HEK293 (cell line): ENCODE measurements around the gene RASGEF1B.

Experiments
- CTCF ChIA-PET: fragments of 350-600 bp; formaldehyde crosslinking; extraction: SDS; loops from one replicate; lab custom pipeline; 2021; ENCODE audit warnings: antibody characterized with exemption; lab: Yijun Ruan, JAX
- POLR2A ChIA-PET: fragments of 300-600 bp; formaldehyde crosslinking; extraction: SDS; loops from one replicate; lab custom pipeline; 2020; ENCODE audit warnings: antibody characterized with exemption, inconsistent platforms; lab: Yijun Ruan, JAX
- H3K27ac ChIP-seq: fragments of 200-500 bp; sonication (Bioruptor generic); 2 replicates; pipeline ENCODE4 v1.5.1; 2014; ENCODE audit warnings: low read depth, low read length, control low read depth, inconsistent platforms; ENCODE audit errors: extremely low read depth
- H3K36me3 ChIP-seq, 2 experiments: fragments of 200-500 bp in 1 of 2; sonication (Bioruptor generic) in 1 of 2; 1 replicate in 1 of 2; 2 replicates in 1 of 2; pipeline ENCODE4 v1.5.1; 2014 to 2017; ENCODE audit warnings: inconsistent platforms in 2 of 2, low read length in 2 of 2; ENCODE audit not compliant: control insufficient read depth in 2 of 2, insufficient read depth in 1 of 2
- H3K4me1 ChIP-seq: fragments of 200-500 bp; sonication (Bioruptor generic); 2 replicates; pipeline ENCODE4 v1.5.1; 2014; ENCODE audit warnings: mild to moderate bottlenecking, low read length, inconsistent platforms; ENCODE audit not compliant: control insufficient read depth, insufficient read depth
- H3K4me3 ChIP-seq: 2 replicates; pipeline ENCODE4 v1.5.1; 2011; ENCODE audit warnings: low read depth, mild to moderate bottlenecking, control low read depth, low read length, moderate library complexity
- H3K9me3 ChIP-seq: fragments of 200-500 bp; sonication (Bioruptor generic); 2 replicates; pipeline ENCODE4 v1.5.1; 2014; ENCODE audit warnings: low read depth, low read length, inconsistent platforms; ENCODE audit not compliant: control insufficient read depth, insufficient read depth
- GFI1B ChIP-seq: fragments of 450-650 bp; formaldehyde crosslinking; IDR thresholded peaks from 2 replicates; pipeline ENCODE4 v1.5.1; 2016; ENCODE audit warnings: missing biosample characterization, missing genetic modification characterization
- HOXA7 ChIP-seq: sonication (generic); formaldehyde crosslinking; IDR thresholded peaks from 2 replicates; pipeline ENCODE4 v1.8.1; 2022; ENCODE audit warnings: missing genetic modification reagents, borderline replicate concordance
- KLF16 ChIP-seq: fragments of 450-650 bp; formaldehyde crosslinking; IDR thresholded peaks from 2 replicates; pipeline ENCODE4 v1.5.1; 2017; ENCODE audit warnings: missing biosample characterization, missing genetic modification characterization
- PRDM1 ChIP-seq: fragments of 450-650 bp; formaldehyde crosslinking; IDR thresholded peaks from 2 replicates; pipeline ENCODE4; 2016; ENCODE audit warnings: missing biosample characterization, missing genetic modification characterization
- SCRT1 ChIP-seq: fragments of 450-650 bp; formaldehyde crosslinking; IDR thresholded peaks from 2 replicates; pipeline ENCODE4 v1.5.1; 2016; ENCODE audit warnings: missing biosample characterization, missing genetic modification characterization, borderline replicate concordance
- SETDB1 ChIP-seq: IDR thresholded peaks from one replicate; pipeline ENCODE4 v1.6.1; 2017; ENCODE audit warnings: mild to moderate bottlenecking, low read length, moderate library complexity, mixed read lengths; ENCODE audit not compliant: insufficient read length
- ZBTB1 ChIP-seq: fragments of 450-650 bp; formaldehyde crosslinking; IDR thresholded peaks from 2 replicates; pipeline ENCODE4 v1.5.1; 2016; ENCODE audit warnings: missing biosample characterization, missing genetic modification characterization
- ZNF169 ChIP-seq: fragments of 450-650 bp; formaldehyde crosslinking; IDR thresholded peaks from 2 replicates; pipeline ENCODE4 v1.5.1; 2016; ENCODE audit warnings: missing biosample characterization, missing genetic modification characterization
- ZNF324 ChIP-seq: fragments of 450-650 bp; formaldehyde crosslinking; IDR thresholded peaks from 2 replicates; pipeline ENCODE4 v1.5.1; 2016; ENCODE audit warnings: missing biosample characterization, missing genetic modification characterization
- ZNF335 ChIP-seq: fragments of 450-650 bp; formaldehyde crosslinking; conservative IDR thresholded peaks from 2 replicates; pipeline ENCODE4 v1.5.1; 2016; ENCODE audit warnings: missing biosample characterization, missing genetic modification characterization
- ZNF521 ChIP-seq: fragments of 450-650 bp; formaldehyde crosslinking; IDR thresholded peaks from 2 replicates; pipeline ENCODE4 v1.5.1; 2017; ENCODE audit warnings: missing biosample characterization, mild to moderate bottlenecking, missing genetic modification characterization
- ZNF529 ChIP-seq: fragments of 450-650 bp; formaldehyde crosslinking; IDR thresholded peaks from 2 replicates; pipeline ENCODE4 v1.5.1; 2017; ENCODE audit warnings: missing genetic modification characterization, missing biosample characterization; ENCODE audit not compliant: insufficient replicate concordance
- ZNF580 ChIP-seq: fragments of 450-650 bp; formaldehyde crosslinking; IDR thresholded peaks from 2 replicates; pipeline ENCODE4 v1.5.1; 2016; ENCODE audit warnings: missing biosample characterization, missing genetic modification characterization
- ZNF792 ChIP-seq: fragments of 450-650 bp; formaldehyde crosslinking; IDR thresholded peaks from 2 replicates; pipeline ENCODE4 v1.5.1; 2016; ENCODE audit warnings: missing biosample characterization, missing genetic modification characterization
- ZSCAN30 ChIP-seq: fragments of 450-650 bp; IDR thresholded peaks from 2 replicates; pipeline ENCODE4 v1.5.1; 2018; ENCODE audit warnings: missing biosample characterization, mild to moderate bottlenecking, missing genetic modification characterization, moderate library complexity
- TF ChIP-seq, protein P1 (sequence below): fragments of 450-650 bp; formaldehyde crosslinking; conservative IDR thresholded peaks from 2 replicates; pipeline ENCODE4 v1.5.1; 2016; ENCODE audit warnings: low read depth, missing biosample characterization, missing genetic modification characterization
- TF ChIP-seq, protein P2 (sequence below): fragments of 450-650 bp; formaldehyde crosslinking; IDR thresholded peaks from 2 replicates; pipeline ENCODE4 v1.5.1; 2017; ENCODE audit warnings: missing biosample characterization, missing genetic modification characterization
- TF ChIP-seq, protein P3 (sequence below): fragments of 450-650 bp; formaldehyde crosslinking; IDR thresholded peaks from 2 replicates; pipeline ENCODE4 v1.5.1; 2016; ENCODE audit warnings: missing biosample characterization, missing genetic modification characterization

The RASGEF1B gene

DNA sequence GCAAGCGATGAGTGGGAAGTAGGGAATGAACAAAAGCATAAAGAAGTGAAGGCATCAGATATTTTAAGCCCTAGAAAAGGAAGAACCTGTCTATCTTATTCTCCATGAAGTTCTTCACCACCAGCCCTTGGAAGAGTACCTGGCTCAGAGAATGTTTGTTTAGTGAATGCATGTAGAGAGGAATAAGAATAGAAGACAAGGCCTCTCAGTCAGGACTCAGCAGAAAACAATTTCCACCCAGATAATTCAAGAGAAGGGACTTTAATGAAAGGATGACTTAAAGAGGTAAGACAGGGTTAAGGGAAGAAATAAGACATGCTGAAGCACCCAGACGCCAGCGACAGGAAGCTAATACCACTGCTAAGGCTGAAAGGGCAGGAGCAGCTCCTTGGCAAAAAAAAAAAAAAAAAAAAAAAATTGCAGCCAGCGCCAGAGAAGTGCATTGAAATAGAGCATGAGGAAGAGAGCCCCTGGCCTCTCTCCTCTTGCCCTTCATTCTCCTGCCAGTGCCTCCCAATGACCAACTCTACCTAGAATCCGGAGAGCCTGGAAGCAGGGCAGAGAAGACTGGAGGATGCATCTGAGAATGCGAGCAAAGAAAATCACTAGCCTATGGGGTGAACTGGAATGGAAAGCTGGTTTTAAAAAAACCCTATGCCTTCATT lies 47.2 kb upstream of the RASGEF1B start (continued):
- TF ChIP-seq, protein P1, sequence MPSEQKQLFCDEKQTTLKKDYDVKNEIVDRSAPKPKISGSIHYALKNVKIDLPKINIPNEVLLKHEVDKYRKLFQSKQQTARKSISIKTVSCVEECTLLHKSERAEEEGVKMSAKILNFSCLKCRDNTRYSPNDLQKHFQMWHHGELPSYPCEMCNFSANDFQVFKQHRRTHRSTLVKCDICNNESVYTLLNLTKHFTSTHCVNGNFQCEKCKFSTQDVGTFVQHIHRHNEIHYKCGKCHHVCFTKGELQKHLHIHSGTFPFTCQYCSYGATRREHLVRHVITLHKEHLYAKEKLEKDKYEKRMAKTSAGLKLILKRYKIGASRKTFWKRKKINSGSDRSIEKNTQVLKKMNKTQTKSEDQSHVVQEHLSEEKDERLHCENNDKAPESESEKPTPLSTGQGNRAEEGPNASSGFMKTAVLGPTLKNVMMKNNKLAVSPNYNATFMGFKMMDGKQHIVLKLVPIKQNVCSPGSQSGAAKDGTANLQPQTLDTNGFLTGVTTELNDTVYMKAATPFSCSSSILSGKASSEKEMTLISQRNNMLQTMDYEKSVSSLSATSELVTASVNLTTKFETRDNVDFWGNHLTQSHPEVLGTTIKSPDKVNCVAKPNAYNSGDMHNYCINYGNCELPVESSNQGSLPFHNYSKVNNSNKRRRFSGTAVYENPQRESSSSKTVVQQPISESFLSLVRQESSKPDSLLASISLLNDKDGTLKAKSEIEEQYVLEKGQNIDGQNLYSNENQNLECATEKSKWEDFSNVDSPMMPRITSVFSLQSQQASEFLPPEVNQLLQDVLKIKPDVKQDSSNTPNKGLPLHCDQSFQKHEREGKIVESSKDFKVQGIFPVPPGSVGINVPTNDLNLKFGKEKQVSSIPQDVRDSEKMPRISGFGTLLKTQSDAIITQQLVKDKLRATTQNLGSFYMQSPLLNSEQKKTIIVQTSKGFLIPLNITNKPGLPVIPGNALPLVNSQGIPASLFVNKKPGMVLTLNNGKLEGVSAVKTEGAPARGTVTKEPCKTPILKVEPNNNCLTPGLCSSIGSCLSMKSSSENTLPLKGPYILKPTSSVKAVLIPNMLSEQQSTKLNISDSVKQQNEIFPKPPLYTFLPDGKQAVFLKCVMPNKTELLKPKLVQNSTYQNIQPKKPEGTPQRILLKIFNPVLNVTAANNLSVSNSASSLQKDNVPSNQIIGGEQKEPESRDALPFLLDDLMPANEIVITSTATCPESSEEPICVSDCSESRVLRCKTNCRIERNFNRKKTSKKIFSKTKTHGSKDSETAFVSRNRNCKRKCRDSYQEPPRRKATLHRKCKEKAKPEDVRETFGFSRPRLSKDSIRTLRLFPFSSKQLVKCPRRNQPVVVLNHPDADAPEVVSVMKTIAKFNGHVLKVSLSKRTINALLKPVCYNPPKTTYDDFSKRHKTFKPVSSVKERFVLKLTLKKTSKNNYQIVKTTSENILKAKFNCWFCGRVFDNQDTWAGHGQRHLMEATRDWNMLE = no peak
- TF ChIP-seq KLF16 (tag by site-specific recombination) (no peak), SETDB1 (no peak), HOXA7 (CRISPR knock-in tag) (no peak), ZNF169 (no peak)

- CTCF ChIA-PET = interaction anchor here (0.6 kb wide), 1 partner anchor 101 kb away, joined by 4 read pairs; no protein-coding TSS in a partner anchor
- H3K9me3 ChIP-seq = no peaks in the 10 kb centered on the region
- H3K27ac ChIP-seq = no peak overlapping the region
- H3K4me3 ChIP-seq = no peak overlapping the region
- TF ChIP-seq ZNF792 = no peak
- no peak for TF ChIP-seq ZNF529 (tag by site-specific recombination)
- TF ChIP-seq ZSCAN30 = no peak
- TF ChIP-seq, protein P2, sequence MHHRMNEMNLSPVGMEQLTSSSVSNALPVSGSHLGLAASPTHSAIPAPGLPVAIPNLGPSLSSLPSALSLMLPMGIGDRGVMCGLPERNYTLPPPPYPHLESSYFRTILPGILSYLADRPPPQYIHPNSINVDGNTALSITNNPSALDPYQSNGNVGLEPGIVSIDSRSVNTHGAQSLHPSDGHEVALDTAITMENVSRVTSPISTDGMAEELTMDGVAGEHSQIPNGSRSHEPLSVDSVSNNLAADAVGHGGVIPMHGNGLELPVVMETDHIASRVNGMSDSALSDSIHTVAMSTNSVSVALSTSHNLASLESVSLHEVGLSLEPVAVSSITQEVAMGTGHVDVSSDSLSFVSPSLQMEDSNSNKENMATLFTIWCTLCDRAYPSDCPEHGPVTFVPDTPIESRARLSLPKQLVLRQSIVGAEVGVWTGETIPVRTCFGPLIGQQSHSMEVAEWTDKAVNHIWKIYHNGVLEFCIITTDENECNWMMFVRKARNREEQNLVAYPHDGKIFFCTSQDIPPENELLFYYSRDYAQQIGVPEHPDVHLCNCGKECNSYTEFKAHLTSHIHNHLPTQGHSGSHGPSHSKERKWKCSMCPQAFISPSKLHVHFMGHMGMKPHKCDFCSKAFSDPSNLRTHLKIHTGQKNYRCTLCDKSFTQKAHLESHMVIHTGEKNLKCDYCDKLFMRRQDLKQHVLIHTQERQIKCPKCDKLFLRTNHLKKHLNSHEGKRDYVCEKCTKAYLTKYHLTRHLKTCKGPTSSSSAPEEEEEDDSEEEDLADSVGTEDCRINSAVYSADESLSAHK = no peak
- TF ChIP-seq, all 188 proteins: peak for 0
- POLR2A ChIA-PET = no interaction called here
- H3K36me3 ChIP-seq = no peaks in the 10 kb centered on the region
- H3K4me1 ChIP-seq = no peaks in the 10 kb centered on the region
These were observed 44.5 kb upstream of the RASGEF1B start for GRCh38 chr4:81516241-81516640.

- Histone ChIP-seq H3K4me1 (no peaks in the 10 kb centered on the region), H3K27ac (no peak overlapping the region), H3K4me3 (no peak overlapping the region), H3K9me3 (no peaks in the 10 kb centered on the region), H3K36me3 (no peaks in the 10 kb centered on the region)
- ChIA-PET CTCF (no interaction called here), POLR2A (no interaction called here)
- TF ChIP-seq ZBTB1 (tag by site-specific recombination) (no peak), ZNF324 (no peak), ZNF521 (tag by site-specific recombination) (no peak), ZNF335 (tag by site-specific recombination) (no peak), GFI1B (tag by site-specific recombination) (no peak), ZNF580 (no peak), SCRT1 (tag by site-specific recombination) (no peak), PRDM1 (tag by site-specific recombination) (no peak)
- TF ChIP-seq, protein P1 = no peak
- TF ChIP-seq, protein P3, sequence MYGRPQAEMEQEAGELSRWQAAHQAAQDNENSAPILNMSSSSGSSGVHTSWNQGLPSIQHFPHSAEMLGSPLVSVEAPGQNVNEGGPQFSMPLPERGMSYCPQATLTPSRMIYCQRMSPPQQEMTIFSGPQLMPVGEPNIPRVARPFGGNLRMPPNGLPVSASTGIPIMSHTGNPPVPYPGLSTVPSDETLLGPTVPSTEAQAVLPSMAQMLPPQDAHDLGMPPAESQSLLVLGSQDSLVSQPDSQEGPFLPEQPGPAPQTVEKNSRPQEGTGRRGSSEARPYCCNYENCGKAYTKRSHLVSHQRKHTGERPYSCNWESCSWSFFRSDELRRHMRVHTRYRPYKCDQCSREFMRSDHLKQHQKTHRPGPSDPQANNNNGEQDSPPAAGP (tag by site-specific recombination) = no peak
These were observed 41.2 kb upstream of the RASGEF1B start for GRCh38 chr4:81512757-81513501.
